PC-9 (cell line): Measurements from ENCODE around the gene PTEN. TPM values are rescaled to one million over a fixed set of nuclear protein-coding genes. Genes with fewer than 3 reads are reported as not detected.

ENCODE experiments used
- BruUV-seq: library from RNA; stranded (reverse); fragments of 400-500 nt; replicated peaks from 2 replicates; lab custom pipeline; 2021; lab: Mats Ljungman, UMichigan
- CTCF ChIA-PET: fragments of 300-600 bp; sonication (Branson Sonifier 250); formaldehyde crosslinking; loops from one replicate; lab custom pipeline; 2022; ENCODE audit warnings: antibody characterized with exemption; lab: Charles Lee
- POLR2A ChIA-PET: fragments of 300-600 bp; sonication (Branson Sonifier 250); formaldehyde crosslinking; loops from one replicate; lab custom pipeline; 2022; ENCODE audit warnings: antibody characterized with exemption; ENCODE audit not compliant: unreplicated experiment; lab: Charles Lee
- DNase-seq, 2 experiments: peaks; one replicate each; pipeline versions ENCODE4 v3.0.0 to v3.0.0-alpha.2; 2015 to 2022; ENCODE audit warnings: mixed read lengths in 1 of 2
- H2AFZ ChIP-seq: fragments of 200-600 bp; sonication (generic); 2 replicates; pipeline ENCODE4 v1.8.1; 2017; ENCODE audit warnings: antibody characterized with exemption
- H3F3A ChIP-seq: fragments of 200-600 bp; sonication (generic); 2 replicates; pipeline ENCODE4 v1.8.1; 2017; ENCODE audit warnings: antibody characterized with exemption, mild to moderate bottlenecking, low read depth; ENCODE audit not compliant: insufficient read depth
- H3K27ac ChIP-seq: fragments of 200-600 bp; sonication (generic); 2 replicates; pipeline ENCODE4 v1.6.1; 2016; ENCODE audit warnings: mixed run types
- H3K27me3 ChIP-seq: fragments of 200-600 bp; sonication (generic); 2 replicates; pipeline ENCODE4 v1.6.1; 2016; ENCODE audit warnings: low read depth, mixed run types; ENCODE audit not compliant: insufficient read depth
- H3K36me3 ChIP-seq: fragments of 200-600 bp; sonication (generic); 2 replicates; pipeline ENCODE4 v1.6.1; 2016; ENCODE audit warnings: low read depth, mixed run types
- H3K4me1 ChIP-seq: fragments of 200-600 bp; sonication (generic); replicated peaks from 2 replicates; pipeline ENCODE4 v1.6.1; 2016; ENCODE audit warnings: mixed run types; ENCODE audit not compliant: insufficient read depth
- H3K4me2 ChIP-seq: fragments of 200-600 bp; sonication (generic); 2 replicates; pipeline ENCODE4 v1.6.1; 2017; ENCODE audit warnings: mixed run types
- H3K4me3 ChIP-seq: fragments of 200-600 bp; sonication (generic); 2 replicates; pipeline ENCODE4 v1.6.1; 2016; ENCODE audit warnings: mixed run types
- H3K79me2 ChIP-seq: fragments of 200-600 bp; sonication (generic); 2 replicates; pipeline ENCODE4 v1.6.1; 2017; ENCODE audit warnings: low read depth, mixed run types
- H3K9me2 ChIP-seq: fragments of 200-600 bp; sonication (generic); 2 replicates; pipeline ENCODE4 v1.8.1; 2017; ENCODE audit warnings: mild to moderate bottlenecking; ENCODE audit not compliant: insufficient read depth
- H3K9me3 ChIP-seq: fragments of 200-600 bp; sonication (generic); 2 replicates; pipeline ENCODE4 v1.8.1; 2016; ENCODE audit warnings: low read depth; ENCODE audit not compliant: insufficient read depth
- H4K20me1 ChIP-seq: fragments of 200-600 bp; sonication (generic); 2 replicates; pipeline ENCODE4 v1.8.1; 2017; ENCODE audit not compliant: insufficient read depth
- CTCF ChIP-seq: fragments of 200-600 bp; sonication (generic); conservative IDR thresholded peaks from 2 replicates; pipeline ENCODE4 v1.6.1; 2017; ENCODE audit warnings: mixed run types, antibody characterized with exemption, mild to moderate bottlenecking, moderate library complexity
- EZH2 ChIP-seq: fragments of 200-600 bp; sonication (generic); IDR thresholded peaks from 2 replicates; pipeline ENCODE4 v1.8.0; 2017; ENCODE audit warnings: antibody characterized with exemption, low read depth
- intact Hi-C: fragments of 100-400 bp; cut with micrococcal nuclease; formaldehyde crosslinking; loops from one replicate; pipeline ENCODE4 v1.10.0; 2022; ENCODE audit not compliant: unreplicated experiment
- total RNA-seq: library from RNA; stranded (reverse); gene quantifications from 2 replicates; pipeline ENCODE4 v1.2.3, GENCODE V29; 2021

PTEN gene
- total RNA-seq, 1 experiment from 2014 or later = 44.9 TPM

- Histone ChIP-seq H3K36me3 (no peaks in the 10 kb centered on the region), H3K9me3 (no peaks in the 10 kb centered on the region; the same call in 1 of the 2 replicates), H3K4me1 (peaks cover 9% of the 10 kb centered on the region), H3K79me2 (no peaks in the 10 kb centered on the region), H3F3A (no peaks in the 10 kb centered on the region), H3K27me3 (no peaks in the 10 kb centered on the region), H3K4me2 (no peak overlapping the region), H3K4me3 (no peak overlapping the region), H2AFZ (no peak overlapping the region), H3K9me2 (no peaks in the 10 kb centered on the region), H4K20me1 (no peaks in the 10 kb centered on the region), H3K27ac (no peak overlapping the region)
- POLR2A ChIA-PET = no interaction called here
- no peak for TF ChIP-seq CTCF
- no peak for TF ChIP-seq EZH2
- BruUV-seq = no TSS peak
- CTCF ChIA-PET = no interaction called here
- DNase-seq = no peak
- intact Hi-C loops = no loop called here
Observed at GRCh38 chr10:87837445-87837844, 26.0 kb upstream of the PTEN start.

- no peaks in the 10 kb centered on the region for H4K20me1 ChIP-seq
- no peak overlapping the region for H3K4me3 ChIP-seq
- ChIA-PET POLR2A (no interaction called here), CTCF (no interaction called here)
- H3K79me2 ChIP-seq = no peaks in the 10 kb centered on the region
- no TSS peak for BruUV-seq
- H3F3A ChIP-seq = no peaks in the 10 kb centered on the region
- intact Hi-C loops = no loop called here
- no peak overlapping the region for H2AFZ ChIP-seq
- H3K27me3 ChIP-seq = no peaks in the 10 kb centered on the region
- DNase-seq = no peak
- H3K9me3 ChIP-seq = no peaks in the 10 kb centered on the region; the same call in 1 of the 2 replicates
- H3K36me3 ChIP-seq = no peaks in the 10 kb centered on the region
- no peak overlapping the region for H3K27ac ChIP-seq
- H3K4me1 ChIP-seq = peaks cover 13% of the 10 kb centered on the region
- no peaks in the 10 kb centered on the region for H3K9me2 ChIP-seq
- no peak overlapping the region for H3K4me2 ChIP-seq
- TF ChIP-seq EZH2 (no peak), CTCF (no peak)
Observed at GRCh38 chr10:87838650-87839049, 24.8 kb upstream of the PTEN start.

- no TSS peak for BruUV-seq
- CTCF ChIA-PET = interaction anchor here (0.6 kb wide), 1 partner anchor 1100 kb away, joined by 3 read pairs; no protein-coding TSS in a partner anchor
- no peak overlapping the region for H3K27ac ChIP-seq
- H3K4me2 ChIP-seq = no peak overlapping the region
- no peaks in the 10 kb centered on the region; the same call in 1 of the 2 replicates for H3K9me3 ChIP-seq
- no peaks in the 10 kb centered on the region for H3K27me3 ChIP-seq
- no peaks in the 10 kb centered on the region for H4K20me1 ChIP-seq
- DNase-seq = no peak
- no peak overlapping the region for H3K4me3 ChIP-seq
- no peaks in the 10 kb centered on the region for H3K79me2 ChIP-seq
- TF ChIP-seq CTCF (no peak), EZH2 (no peak)
- intact Hi-C loops = no loop called here
- H3F3A ChIP-seq = peaks cover 5% of the 10 kb centered on the region; the same call in 1 of the 2 replicates
- no peaks in the 10 kb centered on the region for H3K9me2 ChIP-seq
- POLR2A ChIA-PET = interaction anchor here (0.6 kb wide), 1 partner anchor 339 kb away, joined by 3 read pairs; no protein-coding TSS in a partner anchor
- H3K4me1 ChIP-seq = peaks cover 30% of the 10 kb centered on the region
- H3K36me3 ChIP-seq = no peaks in the 10 kb centered on the region
- no peak overlapping the region for H2AFZ ChIP-seq
Observed at GRCh38 chr10:87841186-87841585, 22.2 kb upstream of the PTEN start.
